ENCODE results near the gene NXF1.
A peak's percentile ranks its signal among the peaks of the same experiment; 100 is the strongest.
"Not testable (repeated sequence)": the region's sequence is repeated elsewhere in the genome, so short reads cannot be mapped to it uniquely, and the experiment has no call there.

Gene NXF1

DNA sequence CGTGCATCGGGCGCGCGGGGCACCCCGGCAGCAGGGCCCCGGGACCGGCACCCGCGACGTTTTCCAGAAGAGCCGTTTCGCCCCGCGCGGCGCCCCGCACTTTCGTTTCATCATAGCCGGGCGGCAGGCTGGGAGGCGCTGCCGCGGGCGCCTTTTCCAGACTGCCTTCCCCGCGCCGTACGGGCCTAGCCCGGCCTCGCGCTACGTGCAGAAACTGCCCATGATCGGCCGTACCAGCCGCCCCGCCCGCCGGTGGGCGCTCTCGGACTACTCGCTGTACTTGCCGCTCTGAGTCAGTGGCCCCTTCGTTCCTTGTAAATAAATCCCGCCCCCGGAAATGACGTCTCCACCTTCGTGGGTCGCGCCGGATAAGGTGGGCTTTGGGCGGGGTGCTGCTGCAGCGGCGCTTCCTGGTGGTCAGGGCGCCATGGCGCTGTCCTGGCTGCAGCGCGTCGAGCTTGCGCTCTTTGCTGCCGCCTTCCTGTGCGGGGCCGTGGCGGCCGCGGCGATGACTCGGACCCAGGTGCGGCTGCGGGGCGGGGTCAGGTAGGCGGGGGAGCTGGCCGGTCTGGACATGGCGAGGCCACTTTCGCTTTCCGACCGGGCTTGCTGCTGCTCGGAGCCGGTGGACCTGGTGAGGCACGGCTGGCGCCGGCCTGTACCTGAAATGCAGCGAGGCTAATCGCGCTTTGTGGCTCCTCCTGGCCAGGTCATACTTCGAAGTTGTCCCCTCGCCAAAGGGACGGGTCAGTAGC, 18.1 kb downstream of the NXF1 start, which contains the start of gene TMEM179B:
Gene TMEM179B (plus strand): TSS at position 398 of the 755 bp plus-strand sequence. CDS start 30 bp downstream, at position 428.
- DNase-seq (ENCODE audit: low spot score) = peak; percentile 98

DNA sequence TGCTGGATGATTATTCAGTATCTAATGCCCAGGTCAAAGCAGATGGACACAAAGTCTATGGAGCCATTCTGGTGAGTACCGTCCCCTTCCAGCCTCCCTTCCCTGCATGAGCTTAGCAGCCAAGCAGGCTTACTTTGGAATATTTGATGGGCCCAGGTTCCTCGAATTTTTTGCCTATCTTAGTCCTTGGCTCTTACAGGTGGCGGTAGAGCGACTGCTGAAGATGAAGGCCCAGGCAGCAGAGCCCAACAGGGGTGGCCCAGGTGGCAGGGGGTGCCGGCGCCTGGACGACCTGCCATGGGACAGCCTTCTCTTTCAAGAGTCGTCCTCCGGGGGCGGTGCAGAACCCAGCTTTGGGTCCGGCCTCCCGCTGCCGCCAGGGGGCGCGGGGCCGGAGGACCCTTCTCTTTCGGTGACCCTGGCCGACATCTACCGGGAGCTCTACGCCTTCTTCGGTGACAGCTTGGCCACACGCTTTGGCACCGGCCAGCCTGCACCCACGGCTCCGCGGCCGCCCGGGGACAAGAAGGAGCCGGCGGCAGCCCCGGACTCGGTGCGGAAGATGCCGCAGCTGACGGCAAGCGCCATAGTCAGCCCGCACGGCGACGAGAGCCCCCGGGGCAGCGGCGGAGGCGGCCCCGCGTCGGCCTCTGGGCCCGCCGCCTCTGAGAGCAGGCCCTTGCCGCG, 18.8 kb downstream of the NXF1 start:
- DNase-seq (ENCODE audit: low spot score) = peak; percentile 94

DNA sequence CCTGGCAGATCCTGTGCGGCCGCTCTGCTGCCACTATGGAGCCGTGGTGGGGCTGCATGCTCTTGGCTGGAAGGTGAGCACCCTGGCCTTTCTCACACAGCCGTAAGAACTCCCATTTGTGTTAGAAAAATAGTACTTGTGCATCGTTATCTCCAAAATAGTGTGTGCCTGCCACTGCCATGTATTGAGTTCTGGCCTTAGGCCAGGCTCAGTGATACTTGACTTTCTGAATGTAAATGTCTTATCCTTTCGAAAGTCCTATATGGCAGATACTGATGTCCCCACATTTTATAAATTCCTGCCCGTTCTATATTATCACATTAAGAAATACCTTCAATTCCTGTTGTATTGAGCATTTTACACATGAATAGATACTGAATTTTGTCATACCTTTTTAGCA, 22.5 kb downstream of the NXF1 start:
- DNase-seq (ENCODE audit: low spot score) = no peak

DNA sequence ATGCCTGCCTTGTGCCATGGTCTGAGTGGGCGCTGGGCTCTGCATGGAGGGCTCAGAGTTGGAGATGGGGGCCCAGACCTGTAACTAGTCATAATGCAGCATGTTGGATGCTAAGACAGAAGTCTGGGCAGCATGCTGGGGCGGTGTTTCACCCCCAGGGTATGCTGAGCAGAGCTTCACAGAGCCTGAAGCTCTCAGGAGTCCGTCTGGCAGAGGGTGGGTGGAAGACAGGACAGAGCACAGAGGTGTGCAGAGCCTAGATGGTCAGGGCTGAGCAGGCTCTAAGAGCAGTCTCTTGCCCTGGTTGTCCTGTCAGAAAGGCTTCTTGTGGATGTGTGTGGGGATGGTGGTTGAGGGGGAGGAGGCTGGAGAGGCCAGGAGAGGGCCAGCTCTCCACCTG, 26.8 kb downstream of the NXF1 start:
- no peak for DNase-seq (ENCODE audit: low spot score)

DNA sequence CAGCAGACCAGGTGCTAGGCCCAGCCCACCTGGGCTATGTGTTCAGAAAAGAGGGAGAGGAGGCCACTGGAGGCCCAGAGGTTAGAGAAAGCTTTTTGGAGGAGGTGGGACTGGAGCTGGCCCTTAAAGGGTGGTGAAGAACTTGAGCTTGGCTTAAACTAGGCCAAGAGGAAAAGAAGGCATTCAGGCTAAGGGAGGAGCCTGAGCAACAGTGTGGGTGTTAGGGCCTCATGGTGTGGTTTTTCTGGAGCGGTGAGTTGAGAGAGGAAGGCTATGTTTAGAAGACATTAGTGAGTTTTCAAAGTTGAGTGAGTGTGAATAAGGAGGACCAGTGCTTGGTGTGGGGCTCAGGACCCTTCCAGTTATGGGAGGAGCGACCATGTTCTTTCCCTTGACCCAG, 27.9 kb downstream of the NXF1 start:
- no peak for DNase-seq (ENCODE audit: low spot score)

DNA sequence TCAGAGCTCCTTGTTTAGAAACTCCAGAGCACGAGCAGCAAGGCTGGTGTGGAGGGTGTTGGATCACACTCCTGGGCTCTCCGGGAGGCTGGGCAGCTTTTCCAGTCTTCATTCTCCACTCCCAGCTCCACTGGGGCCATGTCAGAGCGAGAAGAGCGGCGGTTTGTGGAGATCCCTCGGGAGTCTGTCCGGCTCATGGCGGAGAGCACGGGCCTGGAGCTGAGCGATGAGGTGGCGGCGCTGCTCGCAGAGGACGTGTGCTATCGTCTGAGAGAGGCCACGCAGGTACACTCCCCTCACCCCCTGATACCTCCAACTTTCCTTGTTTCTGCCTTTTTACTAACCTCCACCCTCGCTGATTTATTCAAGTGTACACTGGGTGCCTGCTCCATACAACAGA, 29.6 kb downstream of the NXF1 start:
- no peak for DNase-seq (ENCODE audit: low spot score)

DNA sequence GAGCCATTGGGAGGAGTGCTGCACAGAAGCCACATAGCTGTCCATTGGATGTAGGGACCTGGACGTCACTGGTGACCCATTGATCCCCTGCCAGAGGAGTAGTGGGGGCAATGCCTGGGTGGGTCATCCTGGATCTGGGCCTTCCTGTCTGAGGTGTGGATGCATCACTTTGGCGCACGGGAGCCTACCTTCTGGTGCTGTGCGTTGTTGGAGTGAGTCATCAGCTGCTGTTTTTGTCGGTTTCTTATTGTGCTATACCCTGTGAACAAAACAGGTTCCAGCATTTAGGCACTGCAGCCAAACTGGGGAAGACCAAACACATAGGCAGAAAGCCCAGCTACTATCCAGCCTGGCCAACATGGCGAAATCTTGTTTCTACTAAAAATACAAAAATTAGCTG, 30.8 kb downstream of the NXF1 start:
- DNase-seq (ENCODE audit: low spot score) = no peak

DNA sequence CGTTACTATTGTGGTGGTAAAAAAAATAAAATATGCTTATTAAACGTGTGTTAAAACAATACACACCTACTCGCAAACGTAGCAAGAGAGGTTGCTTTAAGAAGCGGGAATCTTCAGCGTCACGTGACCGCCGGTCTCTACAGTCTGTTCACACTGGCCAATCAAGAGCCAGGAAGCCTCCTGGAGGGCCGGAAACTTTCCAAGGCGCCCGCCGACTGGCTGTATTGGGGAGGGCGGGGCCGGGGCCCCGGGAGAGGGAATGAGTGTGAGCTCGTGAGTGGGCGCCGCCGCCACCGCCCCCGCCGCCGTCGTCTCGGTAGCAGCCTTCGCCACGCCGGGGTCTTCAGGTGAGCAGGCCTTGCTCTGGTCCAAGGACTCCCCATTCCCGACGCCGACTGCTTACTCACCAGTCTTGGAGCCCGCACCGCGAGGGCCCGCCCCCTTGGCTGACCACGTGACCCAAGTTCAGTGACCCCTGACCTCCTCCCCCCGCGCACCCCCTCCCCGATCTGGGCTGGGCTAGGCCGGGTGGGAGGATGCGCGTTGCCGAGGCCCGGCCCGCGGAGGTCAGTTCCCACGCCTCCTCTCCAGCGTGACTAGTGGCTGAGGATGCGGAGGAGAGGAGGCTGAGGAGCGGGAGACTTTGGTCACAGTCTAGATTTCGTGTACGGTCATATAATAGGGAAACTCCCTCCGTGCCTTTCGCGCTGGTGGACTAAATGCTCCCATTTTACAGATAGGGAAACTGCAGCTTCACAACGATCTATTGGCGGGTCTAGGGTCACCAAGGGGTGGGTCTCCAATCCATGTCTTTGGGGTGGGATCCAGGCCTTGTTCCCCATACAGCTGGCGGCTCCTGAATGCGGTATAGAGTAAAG, 33.9 kb downstream of the NXF1 start, which contains the start of gene TAF6L:
Gene TAF6L (plus strand): TSS at position 253 of the 878 bp plus-strand sequence. CDS start 4,388 bp downstream, outside the sequence.
- peak; percentile 91 for DNase-seq (ENCODE audit: low spot score)

DNA sequence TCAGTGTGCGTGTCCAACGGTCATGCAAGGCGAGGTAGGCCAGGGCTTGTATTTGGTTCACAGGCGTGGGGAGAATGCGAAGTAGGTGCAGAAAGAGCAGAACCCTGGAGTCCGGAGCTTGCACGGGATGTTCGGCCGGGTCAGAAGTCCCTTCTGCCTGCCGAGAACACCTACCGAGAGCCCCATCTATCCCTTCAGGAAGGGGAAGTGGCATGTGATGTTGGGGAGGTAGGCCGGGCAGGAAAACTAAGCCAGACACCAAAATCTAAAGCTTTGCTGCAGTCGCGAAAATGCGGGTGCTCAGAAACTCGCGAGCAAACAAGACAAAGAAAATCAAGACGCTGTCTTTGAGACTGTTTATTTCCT, 34.5 kb downstream of the NXF1 start:
- no peak for DNase-seq (ENCODE audit: low spot score)

DNA sequence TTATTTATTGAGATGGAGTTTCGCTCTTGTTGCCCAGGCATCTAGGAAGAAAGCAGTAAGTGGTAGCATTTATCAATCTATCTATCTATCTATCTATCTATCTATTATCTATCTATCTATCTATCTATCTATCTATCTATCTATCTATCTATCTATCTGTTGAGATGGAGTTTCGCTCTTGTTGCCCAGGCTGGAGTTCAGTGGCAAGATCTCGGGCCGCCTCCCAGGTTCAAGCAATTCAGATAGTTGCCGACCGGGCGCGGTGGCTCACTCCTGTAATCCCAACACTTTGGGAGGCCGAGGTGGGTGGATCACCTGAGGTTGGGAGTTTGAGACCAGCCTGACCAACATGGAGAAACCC, 44.4 kb downstream of the NXF1 start:
- DNase-seq (ENCODE audit: low spot score) = not testable (repeated sequence)

DNA sequence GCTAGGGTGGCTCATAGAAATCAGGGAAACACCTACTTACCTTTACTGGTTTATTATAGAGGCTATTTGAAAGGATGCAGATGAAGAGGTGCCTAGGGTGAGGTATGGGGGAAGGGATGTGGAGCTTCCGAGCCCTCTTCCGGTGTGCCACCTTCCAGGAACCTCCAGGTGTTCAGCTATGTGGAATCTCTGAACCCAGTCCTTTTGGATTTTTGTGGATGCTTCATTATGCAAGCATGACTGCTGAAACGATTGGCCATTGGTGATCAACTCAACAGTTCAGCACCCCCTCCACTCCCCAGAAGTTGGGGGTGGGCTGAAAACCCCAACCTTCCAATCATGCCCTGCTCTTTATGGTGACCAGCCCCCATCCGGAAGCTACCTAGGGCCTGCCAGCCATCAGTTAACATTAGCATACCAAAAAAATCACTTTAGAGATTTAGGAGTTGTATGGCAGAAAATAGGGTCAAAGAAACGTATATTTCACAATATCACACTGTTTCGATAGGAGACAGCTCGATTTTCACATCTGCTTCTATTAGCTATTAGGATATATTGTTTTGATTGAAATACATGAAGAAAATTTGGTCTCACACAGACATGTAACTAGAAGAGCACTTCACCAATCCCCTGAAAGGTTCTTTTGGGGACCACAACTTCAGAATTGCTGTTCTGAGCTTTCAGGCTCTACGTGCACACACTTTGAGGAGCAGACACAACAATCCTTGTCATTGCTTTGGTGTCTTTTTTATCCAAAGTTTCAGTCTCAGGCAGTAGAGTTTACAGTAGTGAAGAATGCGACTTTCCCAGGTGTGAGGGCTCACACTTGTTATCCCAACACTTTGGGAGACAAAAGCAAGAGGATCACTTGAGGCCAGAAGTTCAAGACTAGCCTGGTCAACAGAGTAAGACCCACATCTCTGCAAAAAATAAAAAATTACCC, 47.1 kb downstream of the NXF1 start:
- no peak for DNase-seq (ENCODE audit: low spot score)

DNA sequence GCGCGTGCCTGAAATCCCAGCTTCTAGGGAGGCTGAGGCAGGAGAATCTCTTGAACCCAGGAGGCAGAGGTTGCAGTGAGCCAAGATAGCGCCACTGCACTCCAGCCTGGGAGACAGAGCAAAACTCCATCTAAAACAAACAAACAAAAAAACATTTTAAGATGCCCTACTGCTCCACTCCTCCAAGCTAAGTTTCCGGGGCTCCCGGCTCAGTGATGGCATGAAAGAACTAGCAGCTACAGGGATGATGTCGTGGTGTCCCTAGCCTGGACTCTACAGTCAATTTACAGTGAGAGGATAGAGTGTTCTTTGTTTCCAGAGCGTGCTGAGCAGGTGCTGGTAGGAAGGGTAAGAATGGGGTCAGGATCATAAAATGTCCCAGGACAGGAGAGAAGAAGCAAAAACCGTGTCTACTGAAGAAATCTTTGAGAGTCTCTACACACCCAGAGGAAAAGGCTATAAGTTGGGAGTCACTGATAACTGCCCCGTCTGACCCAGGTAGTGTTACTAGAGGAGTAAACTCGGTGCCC, 50.1 kb downstream of the NXF1 start:
- no peak for DNase-seq (ENCODE audit: low spot score)

DNA sequence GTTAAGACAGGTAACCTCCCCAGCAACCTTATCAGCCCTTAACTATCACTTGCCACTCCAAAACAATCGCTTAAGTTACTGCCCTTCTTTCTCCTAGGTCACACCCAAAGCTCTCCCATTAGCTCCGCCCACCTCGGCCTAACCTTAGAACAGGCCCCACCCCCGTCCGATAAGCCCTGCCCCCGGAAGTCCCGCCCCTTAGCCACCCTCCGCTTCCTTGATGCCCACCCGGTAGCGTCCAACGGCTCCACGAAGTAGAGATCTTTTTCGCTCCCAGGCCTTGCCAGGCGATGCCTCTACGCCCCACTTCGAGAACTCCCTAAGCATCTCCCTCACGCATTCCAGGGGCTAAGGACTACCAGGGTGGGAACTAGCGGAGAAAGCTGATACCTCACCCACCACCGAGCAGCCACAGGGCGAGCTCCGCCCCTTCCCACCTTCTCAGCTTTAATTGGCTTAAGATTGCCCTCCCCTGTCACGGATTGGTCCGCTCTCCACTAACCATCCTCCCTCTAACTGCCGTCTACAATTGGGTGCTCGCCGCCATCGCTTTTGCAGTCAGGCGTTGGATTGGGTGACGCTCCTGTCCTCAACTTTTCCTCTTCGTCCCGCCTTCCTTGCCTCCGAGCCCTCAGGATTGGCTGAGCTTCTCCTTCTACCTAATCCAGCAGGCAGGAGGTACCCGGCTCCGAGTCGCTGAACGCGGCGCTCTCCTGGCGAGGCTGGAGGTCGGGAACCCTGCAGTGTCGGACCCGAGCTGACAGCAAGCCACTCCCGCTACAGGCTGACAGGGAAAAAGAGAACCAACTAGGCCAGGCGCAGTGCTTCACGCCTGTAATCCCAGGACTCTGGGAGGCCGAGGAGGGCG, 51.3 kb downstream of the NXF1 start, which contains the start of gene ZBTB3:
Gene ZBTB3 (minus strand): TSS at position 425 of the 868 bp plus-strand sequence. CDS start 496 bp downstream, outside the sequence.
- DNase-seq (ENCODE audit: low spot score) = peak; percentile 99

DNA sequence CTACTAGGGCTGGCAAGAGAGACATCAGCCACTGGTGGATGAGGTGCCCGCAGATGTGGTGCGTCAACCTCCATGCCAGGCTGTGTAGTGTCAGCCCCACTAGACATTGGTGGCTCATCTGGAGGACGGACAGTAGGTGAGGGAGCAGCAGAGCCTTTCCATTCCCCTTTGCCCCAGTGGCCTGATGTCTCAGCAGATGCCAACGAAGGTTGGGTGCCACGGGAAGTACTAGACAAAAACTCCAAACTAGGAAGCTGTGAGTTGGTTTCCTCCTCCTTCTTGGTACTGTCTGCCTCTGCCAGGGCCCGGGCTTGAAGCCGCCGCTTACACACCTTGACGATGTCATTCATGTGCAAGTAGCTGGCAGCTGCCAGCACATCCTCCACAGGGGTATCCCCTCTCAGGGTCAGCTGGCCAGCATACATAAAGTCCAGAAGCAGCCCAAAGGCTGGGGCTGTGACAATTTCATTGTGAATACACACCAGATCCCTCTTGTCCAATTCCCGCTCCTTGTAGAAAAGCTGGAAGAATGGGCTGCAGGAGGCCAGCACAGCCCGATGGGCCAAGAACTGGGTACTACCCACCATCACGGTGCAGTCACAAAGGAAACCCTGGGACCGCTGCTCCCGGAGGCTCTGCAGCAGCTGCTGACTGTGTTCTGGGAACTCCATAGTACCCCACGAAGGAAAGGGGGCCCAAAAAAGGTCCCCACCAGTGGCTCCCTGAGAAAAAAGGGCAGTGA, 52.1 kb downstream of the NXF1 start:
- no peak for DNase-seq (ENCODE audit: low spot score)

DNA sequence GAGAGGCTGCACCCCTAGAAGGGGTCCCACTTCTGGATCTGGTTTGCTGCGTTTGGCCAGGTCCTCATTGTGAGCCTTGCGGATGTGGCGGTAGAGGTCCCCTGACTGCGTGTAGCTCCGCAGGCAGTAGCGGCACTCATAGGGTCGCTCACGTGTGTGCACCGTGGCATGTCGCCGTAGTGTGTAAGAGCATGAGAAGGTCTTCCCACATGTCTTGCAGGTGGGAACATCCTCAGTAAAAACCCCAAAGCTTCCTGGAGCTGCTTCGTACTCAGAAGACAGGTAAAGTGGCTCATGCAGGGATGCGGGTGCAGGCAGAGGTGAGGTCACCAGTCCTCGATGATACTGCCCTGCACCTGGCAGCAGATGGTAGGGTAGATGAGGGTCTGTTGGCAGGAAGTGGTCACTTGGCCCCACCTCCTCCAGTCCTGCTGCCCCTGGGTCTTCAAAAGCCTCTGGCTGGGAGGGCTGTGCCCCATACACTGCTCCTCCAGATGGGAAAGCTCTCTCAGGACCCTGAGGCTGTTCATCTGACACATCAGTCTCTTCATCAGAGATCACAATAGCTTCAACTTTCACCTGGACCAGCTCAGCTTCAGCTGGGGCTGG, 53.0 kb downstream of the NXF1 start:
- DNase-seq (ENCODE audit: low spot score) = no peak

DNA sequence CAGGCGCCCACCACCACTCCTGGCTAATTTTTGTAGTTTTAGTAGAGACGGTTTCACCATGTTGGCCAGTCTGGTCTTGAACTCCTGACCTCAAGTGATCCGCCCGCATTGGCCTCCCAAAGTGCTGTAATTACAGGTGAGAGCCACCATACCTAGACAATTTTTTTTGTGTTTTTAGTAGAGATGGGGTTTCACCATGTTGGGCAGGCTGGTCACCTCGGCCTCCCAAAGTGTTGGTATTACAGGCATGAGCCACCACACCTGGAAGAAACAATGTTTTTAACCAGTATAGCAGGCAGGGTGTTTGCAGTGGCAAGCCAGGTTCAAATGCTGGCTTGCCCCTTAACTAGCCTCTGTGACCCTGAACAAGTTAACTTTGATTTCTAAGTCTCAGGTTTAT, 55.3 kb downstream of the NXF1 start:
- DNase-seq (ENCODE audit: low spot score) = not testable (repeated sequence)

DNA sequence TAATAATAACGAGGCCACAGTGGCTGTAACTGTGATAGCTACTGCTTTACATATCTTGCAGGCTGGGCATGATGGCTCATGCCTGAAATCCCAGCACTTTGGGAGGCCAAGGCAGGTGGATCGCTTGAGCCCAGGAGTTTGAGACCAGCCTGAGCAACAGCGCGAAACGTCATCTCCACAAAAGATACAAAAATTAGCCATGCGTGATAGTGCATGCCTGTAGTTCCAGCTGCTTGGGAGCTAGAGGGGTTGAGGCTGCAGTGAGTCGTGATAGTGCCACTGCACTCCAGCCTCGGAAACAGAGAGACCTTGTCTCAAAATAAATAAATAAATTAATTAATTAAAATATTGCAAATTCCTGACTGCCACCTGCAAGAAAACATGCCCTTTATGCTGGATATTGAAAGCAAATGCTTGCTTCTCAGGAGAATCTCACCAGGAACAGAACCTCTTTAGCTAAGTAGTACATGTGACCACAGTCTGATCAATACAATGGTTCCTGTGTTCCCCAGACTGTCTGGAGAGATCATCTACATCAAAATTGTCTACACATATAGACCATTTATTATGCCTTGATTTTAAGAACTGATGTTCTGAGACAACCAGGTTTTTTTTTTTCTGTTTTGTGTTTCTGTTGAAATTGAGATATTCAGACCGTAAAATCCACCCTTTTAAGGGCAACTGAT, 57.6 kb downstream of the NXF1 start:
- no peak for DNase-seq (ENCODE audit: low spot score)
